HG03280 (cell line): ENCODE data around the gene NEBL.

Source experiments
- ATAC-seq: cut with Tn5 transposase; IDR thresholded peaks from one replicate; pipeline ENCODE4 v1.9.1; 2021; ENCODE audit warnings: mild to moderate bottlenecking, moderate library complexity; ENCODE audit not compliant: unreplicated experiment

The NEBL gene

DNA sequence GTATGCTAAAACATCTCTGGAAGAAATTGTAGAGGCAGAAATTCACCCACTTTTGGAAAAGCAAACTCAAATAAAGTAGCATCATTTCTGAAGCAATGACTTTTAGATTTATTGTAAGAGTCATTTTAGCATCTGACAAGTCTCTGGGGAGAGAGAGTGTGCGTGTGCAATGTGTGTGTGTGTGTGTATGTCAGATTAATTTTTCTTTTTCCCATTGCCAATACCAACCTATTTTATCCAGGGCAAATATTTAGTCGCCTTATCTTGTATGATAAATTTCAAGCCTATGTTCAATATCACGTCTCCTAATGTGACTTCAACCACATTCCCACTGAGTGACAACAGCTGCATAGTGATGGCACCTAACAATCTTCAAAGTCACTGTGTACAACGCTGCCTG lies 101.7 kb downstream of the NEBL start:
- no peak for ATAC-seq

DNA sequence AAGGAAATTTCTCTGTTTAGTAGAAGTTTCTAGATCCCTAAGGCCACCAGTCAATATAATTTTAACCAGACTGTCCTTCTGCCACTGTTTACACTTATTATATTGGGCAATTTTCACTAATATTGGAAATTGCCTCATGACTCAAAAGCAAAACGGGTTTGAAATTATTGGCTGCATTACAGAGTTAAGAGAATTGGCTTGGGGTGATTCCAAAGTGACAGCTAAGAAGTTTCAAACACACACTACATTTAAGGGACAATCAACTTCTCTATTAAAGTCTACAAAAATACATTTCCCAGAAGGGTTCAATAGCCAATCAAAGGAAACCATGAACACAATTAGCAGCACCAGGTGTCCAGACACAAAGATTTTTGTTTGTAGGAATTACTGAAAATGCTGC lies 111.9 kb downstream of the NEBL start:
- no peak for ATAC-seq

DNA sequence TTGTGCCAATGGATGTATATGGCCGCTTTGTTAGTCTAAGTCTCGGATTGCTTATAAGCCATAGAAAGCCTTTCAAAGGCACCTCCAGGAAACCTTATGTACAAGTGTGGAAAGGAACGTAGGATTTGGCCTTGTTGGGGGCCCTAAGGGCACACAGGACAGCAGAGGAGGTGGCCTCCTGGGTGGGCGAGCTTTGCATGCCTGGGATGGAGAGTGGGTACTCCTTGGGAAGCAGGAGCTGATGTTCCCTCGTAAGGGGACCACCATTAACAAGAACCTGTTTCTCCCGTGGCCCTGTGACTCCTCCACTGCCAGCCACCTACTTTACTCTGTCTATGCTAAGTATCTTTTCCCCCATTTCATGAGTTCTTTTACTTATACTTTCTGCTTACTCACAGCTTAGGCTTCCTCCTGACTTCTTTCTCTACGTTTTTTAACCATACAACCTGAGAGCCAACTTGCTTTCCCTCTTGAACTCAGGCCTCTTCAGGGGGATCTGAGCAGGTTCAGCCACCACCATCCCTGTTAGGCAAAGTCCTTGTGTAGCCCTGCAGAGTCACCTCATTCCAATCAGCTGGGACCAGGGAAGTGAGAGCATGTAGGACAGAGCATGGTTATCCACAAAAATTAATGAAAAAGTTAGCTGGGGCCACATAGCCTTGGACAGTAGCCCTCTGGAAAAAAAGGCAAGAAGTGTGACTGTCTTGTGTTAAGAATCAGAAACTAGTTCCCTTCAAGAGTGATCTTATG lies 118.9 kb downstream of the NEBL start:
- no peak for ATAC-seq

DNA sequence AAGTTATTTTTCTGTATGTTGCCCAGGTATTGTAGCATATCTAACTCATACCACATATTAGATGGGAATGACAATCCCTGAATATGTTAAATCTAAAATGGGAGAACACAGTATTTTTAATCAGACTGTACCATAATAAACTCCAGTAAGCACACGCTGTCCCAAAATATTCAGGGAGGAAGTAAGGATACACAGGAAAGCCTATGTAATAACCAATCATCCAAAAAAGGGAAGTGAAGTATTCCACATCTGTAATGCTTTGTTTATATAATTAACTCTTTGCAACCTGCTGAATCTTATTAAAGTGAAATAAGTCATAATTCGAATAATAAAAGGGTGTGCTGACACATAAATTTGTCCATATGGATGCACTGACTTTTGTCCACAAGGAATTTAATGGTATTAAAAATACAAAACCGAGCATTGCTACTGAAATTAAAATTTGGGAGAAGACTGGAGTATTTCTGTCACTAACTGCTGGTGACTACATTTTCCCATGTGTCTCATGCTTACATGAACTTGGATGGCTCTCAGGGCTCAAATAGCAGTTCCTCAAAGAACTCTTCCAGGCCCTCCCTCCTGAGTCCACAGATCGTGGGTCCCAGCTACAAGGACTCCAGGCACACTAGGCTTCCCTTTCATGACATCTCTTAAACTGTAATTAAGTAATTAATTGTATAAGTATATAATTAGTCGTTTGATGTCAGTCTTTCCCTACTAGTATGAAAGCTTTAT lies 120.6 kb downstream of the NEBL start:
- no peak for ATAC-seq

DNA sequence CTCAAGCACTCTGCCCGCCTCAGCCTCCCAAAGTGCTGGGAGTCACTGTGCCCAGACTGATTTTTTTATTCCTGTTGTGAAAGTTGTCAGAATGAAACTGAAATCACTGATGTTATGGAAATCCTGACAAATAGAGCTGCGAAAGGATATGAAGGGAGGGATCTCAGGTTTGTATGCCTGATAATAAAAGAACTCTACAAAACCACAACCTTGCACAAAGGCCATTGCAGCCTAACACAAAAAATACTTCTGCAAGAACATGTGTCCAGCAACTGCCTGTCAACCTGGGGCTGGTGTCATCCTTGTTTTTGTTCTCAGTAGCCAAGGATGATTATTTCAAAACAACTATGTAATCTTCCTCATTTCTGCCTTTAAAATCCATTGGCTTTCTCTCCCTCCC lies 126.1 kb downstream of the NEBL start:
- ATAC-seq, result no peak

DNA sequence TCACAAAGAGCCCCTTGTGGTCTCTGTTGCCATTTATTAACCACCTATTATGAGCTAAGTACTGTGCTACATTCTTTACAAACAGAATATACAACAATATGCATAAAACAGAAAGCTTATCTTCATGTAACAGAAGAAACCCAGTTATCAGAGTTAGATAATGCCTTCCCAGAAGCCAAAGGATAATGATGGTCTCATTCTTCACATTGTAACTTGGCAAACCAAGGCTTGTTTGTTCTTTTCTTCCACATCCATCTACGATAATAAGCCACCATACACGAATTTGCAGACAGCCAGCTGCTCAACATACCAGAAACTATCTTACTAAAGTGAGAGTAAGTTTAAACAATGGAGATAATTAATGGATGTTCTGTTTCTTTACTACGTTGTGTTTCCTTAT lies 127.6 kb downstream of the NEBL start:
- ATAC-seq, result no peak

DNA sequence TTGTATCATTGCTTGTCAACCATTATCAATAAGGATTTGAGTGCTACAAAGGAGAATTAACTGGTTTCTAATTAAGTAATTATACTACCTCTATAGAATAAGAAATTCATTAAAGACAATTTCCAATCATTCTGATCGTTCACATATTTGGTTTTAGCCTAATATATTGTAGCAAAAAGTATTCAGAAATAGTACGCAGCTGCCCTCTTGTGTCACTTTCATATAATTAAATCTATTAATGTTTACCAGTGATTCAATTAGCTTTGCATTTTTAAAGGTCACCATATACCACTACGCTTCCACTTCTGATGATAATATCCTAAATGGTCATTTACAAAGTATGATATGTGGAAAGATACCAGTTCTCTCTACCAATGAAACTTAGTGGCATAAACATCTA lies 128.3 kb downstream of the NEBL start:
- no peak for ATAC-seq

DNA sequence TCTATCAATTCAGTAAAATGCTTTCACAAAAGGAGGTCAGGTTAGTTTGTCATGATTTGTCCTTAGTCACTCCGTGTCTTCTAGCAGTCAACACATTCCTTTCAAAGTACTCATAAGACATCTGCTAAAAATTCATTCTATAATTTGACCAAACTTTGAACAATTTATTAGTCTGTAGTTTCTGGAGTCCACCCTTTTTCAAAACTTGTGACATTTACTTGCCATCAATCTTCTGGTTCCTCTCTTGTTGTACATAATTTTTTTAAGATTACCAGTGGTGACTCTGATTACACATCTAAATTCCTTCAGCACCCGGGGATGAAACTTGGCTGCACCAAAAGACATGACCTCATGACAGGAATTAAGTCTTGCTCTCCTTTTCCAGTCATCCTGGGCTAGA lies 130.1 kb downstream of the NEBL start:
- ATAC-seq, result no peak

DNA sequence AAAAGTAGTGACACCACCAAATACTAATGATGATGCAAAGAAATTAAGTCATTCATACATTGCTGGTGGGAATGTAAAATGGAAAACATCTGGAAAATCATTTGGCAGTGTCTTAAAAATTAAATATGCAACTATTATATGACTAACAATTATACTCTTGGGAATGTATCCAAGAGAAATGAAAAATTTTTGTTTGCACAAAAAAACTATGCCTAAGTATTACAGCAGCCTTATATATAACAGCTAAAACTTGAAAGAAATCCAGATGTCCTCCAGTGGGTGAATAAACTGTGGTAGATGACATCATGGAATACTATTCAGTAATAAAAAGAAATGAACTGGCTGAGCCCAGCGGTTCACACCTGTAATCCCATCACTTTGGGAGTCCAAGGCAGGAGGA lies 132.0 kb downstream of the NEBL start:
- no peak for ATAC-seq

DNA sequence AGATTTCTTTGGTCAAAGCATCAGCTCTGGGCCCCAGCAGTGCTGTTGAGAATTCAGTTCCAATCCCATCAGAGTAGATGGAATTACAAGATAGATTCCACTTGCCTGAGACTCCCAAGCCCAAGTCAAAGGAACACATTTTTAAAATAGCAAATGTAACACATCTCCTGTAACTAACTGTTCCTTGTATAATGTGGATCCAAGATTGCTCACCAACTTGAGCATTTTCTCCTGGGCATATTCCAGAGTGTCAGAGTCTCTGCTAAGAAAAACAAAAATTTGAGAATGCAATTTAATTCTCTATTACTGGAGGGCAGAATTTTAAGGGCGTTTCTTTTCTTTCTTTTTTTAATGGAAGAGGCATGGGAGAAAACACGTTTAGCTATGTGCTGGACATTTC lies 136.7 kb downstream of the NEBL start:
- ATAC-seq, result no peak

DNA sequence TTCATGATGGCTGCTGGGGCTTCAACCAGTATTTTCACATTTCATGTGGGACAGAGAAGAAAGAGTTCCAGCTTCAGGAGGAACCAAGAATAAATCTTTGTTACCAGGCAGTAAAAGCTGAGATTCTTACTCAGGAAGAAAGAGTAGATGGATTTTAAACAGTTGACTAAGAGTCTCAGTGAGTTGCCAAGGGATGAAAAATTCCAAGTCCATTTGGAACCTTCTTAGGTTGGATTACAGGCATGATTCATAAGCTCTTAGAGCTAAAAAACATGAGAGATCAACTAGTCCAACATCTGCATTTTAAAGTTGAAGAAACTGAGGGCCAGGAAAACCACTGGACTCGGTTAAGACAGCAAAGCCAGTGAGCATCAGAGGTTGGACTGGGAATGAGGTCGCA lies 148.6 kb downstream of the NEBL start:
- no peak for ATAC-seq

DNA sequence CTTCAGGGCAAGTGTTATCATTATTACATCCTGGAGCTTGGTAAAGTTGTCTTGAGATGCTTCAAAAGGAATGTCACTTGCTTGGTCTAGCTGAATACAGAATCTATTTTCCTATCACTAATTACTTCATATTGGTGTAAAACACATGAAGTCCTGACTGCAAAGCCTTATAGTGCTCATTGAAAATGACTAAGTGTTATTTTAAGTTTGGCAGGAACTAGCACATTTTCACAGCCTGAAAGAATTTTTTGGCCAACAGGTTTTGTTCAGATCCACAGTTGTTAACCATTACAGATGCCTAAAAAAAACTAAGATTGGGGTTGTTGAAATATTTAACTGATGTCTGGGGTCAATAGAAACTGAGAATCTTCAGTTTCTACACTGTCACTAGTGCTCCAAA lies 149.3 kb downstream of the NEBL start:
- no peak for ATAC-seq

DNA sequence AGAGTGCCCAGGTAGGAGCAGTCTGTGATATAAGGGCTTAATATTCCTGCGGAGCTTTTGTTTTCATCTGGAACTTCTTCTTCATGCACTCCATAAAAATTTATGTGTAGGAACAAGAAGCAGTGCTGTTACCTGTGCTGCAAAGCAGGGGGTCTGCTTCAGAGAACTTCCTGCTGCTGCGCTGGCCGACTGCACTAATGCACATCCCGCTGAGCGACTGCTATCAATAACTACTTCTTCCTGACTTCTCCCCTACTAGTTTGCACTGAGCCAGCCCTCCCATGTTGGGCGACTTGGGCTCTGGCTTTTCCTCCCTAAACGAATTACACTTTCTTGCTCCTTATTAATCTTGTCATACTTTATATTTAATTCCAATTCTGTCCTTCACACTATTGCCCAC lies 150.3 kb downstream of the NEBL start:
- ATAC-seq, result no peak

DNA sequence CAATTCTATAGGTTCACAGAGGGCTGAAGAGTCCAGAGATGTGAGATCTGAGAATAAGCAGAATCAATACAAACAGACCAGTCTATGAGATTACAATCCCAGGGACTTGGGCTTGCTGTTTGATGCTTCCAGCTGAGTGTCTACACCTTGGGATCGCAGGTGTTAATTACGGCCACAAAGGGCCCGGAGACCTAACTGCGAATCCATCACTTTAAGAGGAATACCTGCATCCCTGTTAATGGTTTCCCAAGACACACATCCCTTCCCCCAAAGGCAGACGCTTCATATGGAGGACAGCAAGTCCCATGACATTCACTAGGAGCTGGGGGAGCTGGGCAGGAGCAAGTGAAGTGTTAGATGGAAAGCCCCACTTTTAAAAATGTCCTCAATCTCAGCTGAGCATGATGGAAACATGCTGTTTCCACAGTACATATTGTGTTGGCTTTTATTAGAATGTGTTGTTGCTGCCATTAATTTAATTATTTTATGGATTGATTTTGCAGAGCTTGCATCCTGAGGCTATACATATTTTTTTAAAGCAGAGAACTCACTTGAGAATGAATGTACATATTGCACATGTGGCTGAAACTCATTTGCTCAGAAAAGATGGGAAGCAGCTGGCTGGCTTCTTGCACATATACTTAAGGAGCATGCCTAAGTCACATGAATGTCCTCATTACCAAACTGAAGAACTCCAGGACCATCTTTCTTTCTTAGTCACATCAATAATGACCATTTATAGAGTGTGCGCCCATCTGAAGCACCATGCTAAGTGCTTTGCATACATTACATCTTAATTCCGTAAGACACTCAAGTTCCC lies 151.3 kb downstream of the NEBL start:
- ATAC-seq, result no peak

DNA sequence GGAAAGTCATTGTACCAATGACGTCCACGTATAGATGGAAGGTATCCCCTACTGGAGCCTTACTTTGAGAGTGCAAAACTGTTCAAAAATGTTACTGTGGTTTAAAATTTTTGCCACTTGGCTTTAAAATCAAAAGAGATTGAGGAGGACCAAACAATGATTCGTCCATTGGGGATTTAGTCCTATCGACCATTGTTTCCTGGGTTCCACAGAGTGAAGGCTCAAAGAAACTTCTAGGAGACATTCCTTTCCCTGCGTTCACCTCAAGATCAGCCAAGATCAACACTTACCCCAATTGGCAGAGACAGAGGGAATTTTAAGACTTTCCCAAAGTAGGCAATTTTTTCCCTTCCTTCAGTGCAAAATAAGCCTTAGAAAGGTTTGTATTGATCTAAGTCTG lies 152.3 kb downstream of the NEBL start:
- no peak for ATAC-seq

DNA sequence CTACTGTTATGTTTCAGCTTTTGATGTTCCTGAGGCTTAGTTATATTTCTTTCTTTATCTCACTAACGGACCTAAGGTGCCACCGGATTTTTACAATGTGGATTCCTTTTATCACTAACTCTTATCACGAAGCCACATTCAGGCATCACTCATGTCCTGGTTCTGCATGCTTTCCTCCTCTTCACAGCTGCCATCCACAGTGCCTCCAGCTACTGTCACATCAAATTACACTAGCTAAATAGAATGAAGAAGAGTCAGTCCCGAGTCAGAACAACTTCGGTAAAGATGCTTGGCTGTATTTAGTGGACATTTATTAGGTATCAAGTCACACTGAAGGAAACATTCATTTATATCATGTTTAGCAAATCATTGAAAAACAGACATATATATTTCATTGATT lies 153.2 kb downstream of the NEBL start:
- ATAC-seq, result no peak

DNA sequence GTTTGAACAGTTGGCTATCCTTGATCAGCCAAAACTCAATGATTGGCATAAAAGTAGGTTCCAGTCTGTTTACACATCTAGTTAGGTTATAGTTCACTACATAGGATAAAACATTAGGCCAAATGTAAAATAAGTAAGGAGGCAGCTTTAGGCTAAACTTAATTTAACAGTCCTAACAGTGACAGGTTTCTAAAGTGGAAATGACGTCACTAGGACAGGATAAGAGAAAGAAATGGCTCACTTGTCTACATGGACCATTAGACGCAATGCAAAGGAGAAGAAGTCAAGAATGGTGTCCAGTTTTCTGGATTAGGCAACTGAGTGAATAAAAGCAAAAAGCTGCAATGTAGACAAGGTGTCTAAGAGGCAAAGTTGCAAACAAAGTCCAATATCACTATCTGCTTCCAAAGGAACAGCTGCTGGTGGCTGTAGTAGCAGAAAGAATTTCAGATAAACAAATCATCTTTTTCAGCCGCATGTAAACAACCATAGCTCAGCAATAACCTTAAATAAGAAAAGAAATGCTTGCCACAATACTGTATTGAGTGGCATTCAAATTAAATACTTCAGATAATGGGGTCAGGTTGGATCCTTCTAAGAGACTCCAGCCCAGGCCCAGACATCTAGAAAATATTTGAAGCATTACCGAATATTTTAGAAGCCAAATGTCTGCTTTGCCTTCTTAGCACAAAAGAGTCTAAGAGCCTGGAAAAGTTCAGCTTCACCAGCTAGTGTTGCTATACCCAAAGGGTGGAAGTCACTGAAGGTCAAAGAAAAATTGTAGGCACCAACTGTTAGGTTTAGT lies 154.2 kb downstream of the NEBL start:
- ATAC-seq, result no peak

DNA sequence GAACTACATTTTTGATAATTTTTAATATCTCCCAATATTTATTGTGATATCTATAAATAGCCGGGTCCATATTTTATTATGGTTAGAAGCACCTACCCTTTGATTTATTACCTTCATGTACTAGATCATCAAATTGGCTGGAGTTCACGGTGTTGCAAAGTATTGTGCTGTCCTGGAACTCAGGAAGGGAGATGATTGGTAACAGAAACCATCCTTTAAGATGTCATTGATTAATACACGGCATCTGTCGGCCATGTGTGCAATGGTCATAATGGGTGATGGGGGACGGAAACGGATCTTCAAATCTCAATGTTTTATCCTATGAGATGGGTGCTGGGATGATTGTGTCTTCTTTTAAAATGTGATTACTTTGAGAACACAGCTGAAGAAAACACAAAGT lies 157.0 kb downstream of the NEBL start:
- no peak for ATAC-seq

DNA sequence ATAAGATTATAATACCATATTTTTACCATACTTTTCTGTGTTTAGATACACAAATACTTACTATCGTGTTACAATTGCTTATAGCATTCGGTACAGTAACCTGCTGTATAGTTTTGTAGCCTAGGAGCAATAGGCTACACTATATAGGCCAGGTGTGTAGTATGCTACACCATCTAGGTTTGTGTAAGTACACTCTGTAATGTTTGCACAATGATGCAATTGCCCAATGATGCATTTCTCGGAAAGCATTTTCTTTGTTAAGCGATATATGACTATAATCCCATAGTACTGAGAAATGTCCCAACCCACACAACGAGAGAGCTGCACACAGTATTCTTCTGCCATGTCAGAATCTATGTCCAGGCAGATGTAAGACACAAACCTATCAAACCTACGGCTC lies 160.0 kb downstream of the NEBL start:
- ATAC-seq, result no peak
